ENCODE measurements around the gene NTSR1. TPM values are rescaled to one million over a fixed set of nuclear protein-coding genes. Genes with fewer than 3 reads are reported as not detected.

The NTSR1 gene
- total and polyA plus RNA-seq, 9 donors = 0.05 to 0.23 (median 0.08) TPM; not detected in 5

DNA sequence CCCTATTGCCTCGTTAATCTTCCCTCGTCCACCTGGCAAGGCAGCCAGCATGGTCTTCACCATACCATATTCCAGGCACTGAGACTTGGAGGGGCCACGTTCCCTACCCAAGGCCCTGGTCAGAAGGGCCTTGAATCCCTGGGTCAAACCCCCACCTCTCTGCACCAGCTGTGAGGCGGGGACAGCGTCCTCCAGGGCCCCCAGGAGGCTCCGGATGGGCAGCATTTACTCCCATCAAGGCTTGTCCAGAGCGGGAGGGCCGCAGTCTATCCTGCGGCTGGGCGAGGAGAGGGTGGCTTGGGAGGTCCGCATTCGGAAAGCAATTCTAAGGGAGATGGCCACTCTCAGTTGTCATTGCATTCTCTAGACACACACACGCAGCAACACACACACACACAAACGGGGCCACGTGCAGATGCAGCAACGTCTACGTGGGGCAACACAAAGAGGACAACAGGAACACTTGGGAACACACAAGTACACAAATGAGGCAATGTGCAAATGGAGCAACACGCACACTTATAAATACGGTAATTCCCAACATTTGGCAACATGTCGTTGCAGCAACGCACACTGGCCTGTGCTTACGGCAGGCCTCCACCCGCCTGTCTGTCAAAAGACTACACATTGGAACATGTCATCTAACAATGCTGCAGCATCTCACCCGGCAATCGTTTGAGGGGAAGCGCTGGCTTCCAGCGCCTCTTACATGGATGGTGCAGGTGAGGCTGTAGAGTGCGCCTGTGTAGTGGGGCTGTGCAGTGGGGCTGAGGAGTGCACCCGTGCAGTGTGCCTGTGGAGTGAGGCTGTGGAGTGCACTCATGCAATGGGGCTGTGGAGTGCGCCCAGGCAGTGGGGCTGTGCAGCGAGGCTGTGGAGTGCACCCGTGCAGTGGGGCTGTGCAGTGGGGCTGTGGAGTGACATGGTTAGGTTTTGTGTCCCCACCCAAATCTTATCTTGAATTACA lies 12.9 kb upstream of the NTSR1 start:
- TF ChIP-seq, protein P1, sequence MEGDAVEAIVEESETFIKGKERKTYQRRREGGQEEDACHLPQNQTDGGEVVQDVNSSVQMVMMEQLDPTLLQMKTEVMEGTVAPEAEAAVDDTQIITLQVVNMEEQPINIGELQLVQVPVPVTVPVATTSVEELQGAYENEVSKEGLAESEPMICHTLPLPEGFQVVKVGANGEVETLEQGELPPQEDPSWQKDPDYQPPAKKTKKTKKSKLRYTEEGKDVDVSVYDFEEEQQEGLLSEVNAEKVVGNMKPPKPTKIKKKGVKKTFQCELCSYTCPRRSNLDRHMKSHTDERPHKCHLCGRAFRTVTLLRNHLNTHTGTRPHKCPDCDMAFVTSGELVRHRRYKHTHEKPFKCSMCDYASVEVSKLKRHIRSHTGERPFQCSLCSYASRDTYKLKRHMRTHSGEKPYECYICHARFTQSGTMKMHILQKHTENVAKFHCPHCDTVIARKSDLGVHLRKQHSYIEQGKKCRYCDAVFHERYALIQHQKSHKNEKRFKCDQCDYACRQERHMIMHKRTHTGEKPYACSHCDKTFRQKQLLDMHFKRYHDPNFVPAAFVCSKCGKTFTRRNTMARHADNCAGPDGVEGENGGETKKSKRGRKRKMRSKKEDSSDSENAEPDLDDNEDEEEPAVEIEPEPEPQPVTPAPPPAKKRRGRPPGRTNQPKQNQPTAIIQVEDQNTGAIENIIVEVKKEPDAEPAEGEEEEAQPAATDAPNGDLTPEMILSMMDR (IDR thresholded peaks at IDR 0.05) = no peak
- no peak for TF ChIP-seq POLR2A (IDR thresholded peaks at IDR 0.05)
- TF ChIP-seq EP300 (IDR thresholded peaks at IDR 0.05) = no peak
- 77 to 80% (median 79%) methylated on average over 31 to 32 of the region's 32 CpGs for WGBS, 3 donors

DNA sequence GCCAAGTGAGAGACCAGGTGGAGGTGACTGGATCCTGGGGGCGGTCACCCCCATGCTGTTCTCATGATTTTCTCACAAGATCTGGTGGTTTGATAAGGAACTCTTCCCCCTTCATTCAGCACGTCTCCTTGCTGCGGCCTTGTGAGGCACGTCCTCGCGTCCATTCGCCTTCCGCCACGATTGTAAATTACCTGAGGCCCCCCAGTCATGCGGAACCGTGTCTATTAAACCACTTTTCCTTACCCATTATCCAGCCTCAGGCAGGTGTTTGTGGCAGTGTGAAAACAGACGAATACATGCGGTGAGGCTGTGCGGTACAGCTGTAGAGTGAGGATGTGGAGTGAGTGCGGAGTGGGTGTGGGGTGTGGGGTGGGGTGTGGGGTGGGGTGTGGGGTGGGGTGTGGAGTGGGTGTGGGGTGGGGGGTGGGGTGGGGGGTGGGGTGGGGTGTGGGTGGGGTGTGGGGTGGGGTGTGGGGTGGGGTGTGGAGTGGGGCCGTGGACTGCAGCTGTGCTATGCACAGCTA lies 12.1 kb upstream of the NTSR1 start:
- TF ChIP-seq, protein P1 (IDR thresholded peaks at IDR 0.05) = no peak
- no peak for TF ChIP-seq EP300 (IDR thresholded peaks at IDR 0.05)
- no peak for TF ChIP-seq POLR2A (IDR thresholded peaks at IDR 0.05)
- WGBS, 3 donors = 66 to 77% (median 67%) methylated on average over 16 of the region's 16 CpGs

More for the DNA sequence above, 12.9 kb upstream of the NTSR1 start:
- no peak overlapping the region for H3K4me3 ChIP-seq
- H3K27ac ChIP-seq = no peak overlapping the region
- DNase-seq = no peak
- H3K9me3 ChIP-seq = no peaks in the 10 kb centered on the region
- H3K27me3 ChIP-seq = no peaks in the 10 kb centered on the region
- intact Hi-C loops (cut with DNase I) = no loop called here
- no peaks in the 10 kb centered on the region for H3K36me3 ChIP-seq
- H3K4me1 ChIP-seq (ENCODE audit: insufficient read depth) = no peaks in the 10 kb centered on the region

DNA sequence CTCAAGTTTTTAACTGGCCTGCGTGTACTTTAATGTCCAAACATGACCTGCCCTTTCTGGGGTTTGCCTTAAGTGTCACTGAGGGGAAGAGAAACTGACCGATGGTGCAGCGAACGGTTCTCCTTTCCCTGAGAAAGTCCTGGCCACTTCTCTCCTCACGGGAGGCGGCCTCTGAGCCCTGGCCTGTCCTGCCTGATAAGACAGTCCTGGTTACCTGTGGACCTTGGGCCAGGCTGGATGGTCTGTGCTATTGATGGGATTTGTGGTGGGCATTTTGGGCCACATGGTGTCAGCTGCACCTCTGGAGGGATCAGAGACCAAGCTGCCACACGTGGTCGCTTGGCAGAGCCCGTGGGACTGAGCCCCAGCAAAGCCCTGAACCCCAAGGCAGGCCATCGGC lies 11.6 kb upstream of the NTSR1 start:
- Histone ChIP-seq H3K4me1 (ENCODE audit: insufficient read depth) (no peaks in the 10 kb centered on the region), H3K9me3 (no peaks in the 10 kb centered on the region), H3K4me3 (no peak overlapping the region), H3K27me3 (no peaks in the 10 kb centered on the region), H3K27ac (no peak overlapping the region), H3K36me3 (no peaks in the 10 kb centered on the region)
- intact Hi-C loops (cut with DNase I) = no loop called here
- 71 to 86% (median 79%) methylated on average over 10 of the region's 10 CpGs for WGBS, 3 donors
- no peak for DNase-seq
- TF ChIP-seq, protein P1 (IDR thresholded peaks at IDR 0.05) = no peak
- no peak for TF ChIP-seq POLR2A (IDR thresholded peaks at IDR 0.05)
- no peak for TF ChIP-seq EP300 (IDR thresholded peaks at IDR 0.05)

More for the DNA sequence above, 12.1 kb upstream of the NTSR1 start:
- no peaks in the 10 kb centered on the region for H3K9me3 ChIP-seq
- H3K4me1 ChIP-seq (ENCODE audit: insufficient read depth) = no peaks in the 10 kb centered on the region
- intact Hi-C loops (cut with DNase I) = no loop called here
- H3K27ac ChIP-seq = no peak overlapping the region
- H3K4me3 ChIP-seq = no peak overlapping the region
- DNase-seq = no peak
- H3K27me3 ChIP-seq = no peaks in the 10 kb centered on the region
- no peaks in the 10 kb centered on the region for H3K36me3 ChIP-seq

DNA sequence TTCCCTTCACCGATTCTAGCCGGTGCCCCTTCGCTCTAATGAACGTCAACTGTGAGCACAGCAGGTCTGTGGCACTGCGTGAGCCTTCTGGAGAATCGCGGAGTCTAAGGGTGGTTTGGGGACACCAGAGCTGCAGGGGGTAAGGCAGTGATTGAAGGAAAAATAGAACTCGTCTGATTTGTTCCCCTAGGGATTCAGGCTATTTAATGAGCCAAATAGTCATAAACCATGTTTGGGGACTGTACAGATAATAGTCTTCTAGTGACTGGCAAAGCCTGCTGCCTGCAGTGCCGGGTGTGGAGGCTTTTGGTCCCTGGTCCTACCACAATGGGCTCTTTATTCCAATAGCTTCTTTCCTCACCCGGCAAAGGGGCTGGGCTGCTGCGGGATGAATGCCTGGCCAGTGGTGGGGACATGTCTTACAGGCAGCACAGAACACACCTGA lies 11.1 kb upstream of the NTSR1 start:
- no peak for DNase-seq
- Histone ChIP-seq H3K27me3 (no peaks in the 10 kb centered on the region), H3K9me3 (no peaks in the 10 kb centered on the region), H3K4me1 (ENCODE audit: insufficient read depth) (no peaks in the 10 kb centered on the region), H3K36me3 (no peaks in the 10 kb centered on the region), H3K27ac (no peak overlapping the region), H3K4me3 (no peak overlapping the region)
- TF ChIP-seq EP300 (IDR thresholded peaks at IDR 0.05) (no peak), POLR2A (IDR thresholded peaks at IDR 0.05) (no peak)
- TF ChIP-seq, protein P1 (IDR thresholded peaks at IDR 0.05) = no peak
- 81 to 84% (median 83%) methylated on average over 11 of the region's 11 CpGs for WGBS, 3 donors
- intact Hi-C loops (cut with DNase I) = no loop called here

Measured in ovary (tissue), 9 donors.